HG03378 (cell line): Measurements from ENCODE around the gene CIAO2B.
"Not testable (repeated sequence)": the region's sequence is repeated elsewhere in the genome, so short reads cannot be mapped to it uniquely, and the experiment has no call there.

Experiments used
- ATAC-seq: cut with Tn5 transposase; IDR thresholded peaks from one replicate; pipeline ENCODE4 v1.9.1; 2021; ENCODE audit warnings: mild to moderate bottlenecking, moderate library complexity; ENCODE audit not compliant: unreplicated experiment

The CIAO2B gene

DNA sequence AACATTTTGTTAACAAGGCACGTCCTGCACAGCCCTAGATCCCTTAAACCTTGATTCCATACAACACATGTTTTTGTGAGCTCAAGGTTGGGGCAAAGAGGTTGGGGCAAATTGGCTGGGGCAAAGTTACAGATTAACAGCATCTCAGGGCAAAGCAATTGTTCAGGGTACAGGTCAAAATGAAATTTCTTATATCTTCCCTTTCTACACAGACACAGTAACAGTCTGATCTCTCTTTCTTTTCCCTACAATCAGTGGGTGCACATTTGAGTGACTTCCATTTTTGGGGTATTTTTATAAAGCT lies 21.9 kb upstream of the CIAO2B start:
- not testable (repeated sequence) for ATAC-seq

DNA sequence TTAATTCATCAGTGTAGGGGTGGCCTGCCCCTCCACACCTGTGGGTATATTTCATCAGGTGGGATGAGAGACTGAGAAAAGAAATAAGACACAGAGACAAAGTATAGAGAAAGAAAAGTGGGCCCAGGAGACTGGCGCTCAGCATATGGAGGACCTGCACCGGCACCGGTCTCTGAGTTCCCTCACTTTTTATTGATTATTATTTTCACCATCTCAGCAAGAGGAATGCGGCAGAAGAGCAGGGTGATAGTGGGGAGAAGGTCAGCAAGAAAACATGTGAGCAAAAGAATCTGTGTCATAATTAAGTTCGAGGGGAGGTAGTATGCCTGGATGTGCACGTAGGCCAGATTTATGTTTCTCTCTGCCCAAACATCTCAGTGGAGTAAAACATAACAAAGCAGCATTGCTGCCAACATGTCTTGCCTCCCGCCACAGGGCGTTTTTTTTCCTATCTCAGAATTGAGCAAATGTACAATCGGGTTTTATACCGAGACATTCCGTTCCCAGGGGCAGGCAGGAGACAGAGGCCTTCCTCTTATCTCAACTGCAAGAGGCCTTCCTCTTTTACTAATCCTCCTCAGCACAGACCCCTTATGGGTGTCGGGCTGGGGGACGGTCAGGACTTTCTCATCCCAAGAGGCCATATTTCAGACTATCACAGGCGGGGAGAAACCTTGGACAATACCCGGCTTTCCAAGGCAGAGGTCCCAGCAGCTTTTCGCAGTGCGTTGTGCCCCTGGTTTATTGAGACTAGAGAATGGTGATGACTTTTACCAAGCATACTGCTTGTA lies 21.4 kb upstream of the CIAO2B start:
- ATAC-seq: not testable (repeated sequence)

DNA sequence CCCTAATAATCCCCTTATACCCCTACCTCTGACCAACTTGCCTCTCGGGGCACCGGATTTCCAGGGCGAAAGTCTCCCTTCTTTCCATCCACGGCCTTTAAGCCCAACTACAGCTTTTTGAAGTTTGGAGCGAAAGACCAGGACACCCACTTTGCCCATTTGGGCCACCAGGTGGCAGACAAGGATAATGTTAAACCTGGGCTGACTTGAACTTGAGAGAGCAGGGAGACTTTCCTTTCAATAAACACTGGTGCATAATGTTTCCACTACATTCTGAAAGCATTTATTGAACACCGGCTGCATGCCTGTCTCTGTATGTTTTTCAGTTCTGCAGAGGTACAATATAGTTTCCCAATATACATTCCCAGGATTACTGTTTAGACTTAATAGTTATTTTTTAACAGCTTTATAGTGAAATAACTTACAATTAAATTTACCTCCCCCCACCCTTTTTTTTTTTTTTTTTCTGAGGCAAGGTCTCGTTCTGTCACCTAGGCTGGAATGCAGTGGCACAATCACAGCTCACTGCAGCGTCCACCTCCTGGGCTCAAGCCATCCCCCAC lies 20.0 kb upstream of the CIAO2B start:
- ATAC-seq: peak; percentile 58

DNA sequence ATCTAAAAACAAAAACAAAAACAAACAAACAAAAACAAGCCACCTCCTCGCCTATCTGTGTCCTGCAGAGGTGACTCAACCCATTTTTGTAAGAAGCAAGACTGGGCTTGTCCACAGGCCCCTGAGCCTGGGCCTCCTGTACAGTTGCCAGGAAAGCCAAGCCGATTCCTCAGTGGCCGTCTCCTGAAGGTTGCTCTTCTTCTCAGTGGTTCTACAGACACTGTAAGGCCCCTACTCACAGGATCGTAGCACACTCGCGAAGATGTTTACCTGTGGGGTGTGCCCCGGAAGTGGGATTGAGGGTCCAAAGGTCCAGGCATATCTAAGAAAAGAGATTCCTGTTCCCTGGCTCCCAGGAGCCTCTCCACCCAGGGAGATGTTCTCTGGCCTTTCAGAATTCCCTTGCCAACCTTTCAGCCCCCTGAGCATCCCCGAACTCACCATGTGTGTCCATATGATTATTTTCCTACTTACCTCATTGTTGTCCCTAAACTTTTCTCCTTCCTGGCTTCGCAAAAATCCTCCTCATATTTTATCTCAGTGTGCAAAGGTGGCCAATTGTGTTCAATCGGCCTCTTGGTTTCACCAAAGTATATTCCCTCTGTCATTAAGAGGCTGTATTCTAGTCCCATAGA lies 19.4 kb upstream of the CIAO2B start:
- no peak for ATAC-seq

DNA sequence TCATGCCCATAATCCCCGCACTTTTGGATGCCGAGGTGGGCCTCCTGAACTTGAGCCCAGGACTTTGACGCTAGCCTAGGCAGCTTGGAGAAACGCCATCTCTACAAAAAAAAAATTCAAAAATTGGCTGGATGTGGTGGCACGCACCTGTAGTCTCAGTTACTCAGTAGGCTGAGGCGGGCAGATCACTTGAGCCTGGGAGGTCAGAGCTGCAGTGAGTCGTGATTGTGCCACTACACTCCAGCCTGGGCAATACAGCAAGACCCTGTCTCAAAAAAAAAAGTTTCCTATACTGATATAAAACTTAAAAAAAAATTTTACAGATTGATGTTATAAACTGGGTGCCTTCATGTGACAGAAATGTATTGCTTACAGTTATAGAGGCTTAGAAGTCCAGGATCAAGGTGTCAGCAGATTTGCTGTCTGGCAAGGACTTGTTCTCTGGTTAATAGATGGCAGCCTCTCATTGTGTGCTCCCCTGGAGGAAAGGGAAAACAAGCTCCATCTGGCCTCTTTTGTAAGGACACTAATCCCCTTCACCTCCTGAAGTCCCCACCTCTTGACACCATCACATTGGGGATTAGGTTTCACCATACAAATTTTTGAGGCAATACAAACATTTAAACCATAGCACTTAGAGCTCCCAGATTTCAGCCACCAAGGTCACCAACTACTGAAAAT lies 18.4 kb upstream of the CIAO2B start:
- ATAC-seq: no peak

DNA sequence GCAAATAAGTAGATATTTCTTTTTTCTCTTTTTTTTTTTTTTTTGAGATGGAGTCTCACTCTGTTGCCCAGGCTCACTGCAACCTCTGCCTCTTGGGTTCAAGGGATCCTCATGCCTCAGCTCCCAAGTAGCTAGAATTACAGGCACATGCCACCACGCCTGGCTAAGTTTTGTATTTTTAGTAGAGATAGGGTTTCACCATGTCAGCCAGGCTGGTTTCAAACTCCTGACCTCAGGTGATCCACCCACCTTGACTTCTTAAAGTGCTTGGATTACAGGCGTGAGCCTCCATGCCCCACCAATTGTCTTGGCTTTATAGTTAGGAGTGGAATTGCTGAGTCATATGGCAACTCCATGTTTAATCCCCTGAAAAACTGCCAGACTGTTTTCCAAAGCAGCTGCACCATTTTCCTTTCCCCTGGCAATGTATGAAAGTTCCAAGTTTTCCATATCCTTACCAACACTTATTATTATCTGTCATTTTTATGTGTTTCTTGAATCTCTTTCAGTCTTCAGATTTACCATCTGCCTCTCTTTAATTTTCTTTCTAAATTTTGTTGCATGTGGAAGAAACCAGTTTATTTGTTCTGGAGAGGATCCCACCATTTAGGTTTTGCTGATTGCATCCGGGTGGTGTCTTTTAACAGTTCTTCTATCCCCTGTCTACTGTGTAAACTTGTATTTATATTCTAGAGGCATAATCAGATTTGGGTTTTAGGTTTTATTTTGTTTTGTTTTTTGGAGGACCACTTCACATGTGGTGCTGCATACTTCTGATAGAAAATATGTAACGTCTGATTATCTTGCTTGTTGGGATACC lies 17.0 kb upstream of the CIAO2B start:
- no peak for ATAC-seq

DNA sequence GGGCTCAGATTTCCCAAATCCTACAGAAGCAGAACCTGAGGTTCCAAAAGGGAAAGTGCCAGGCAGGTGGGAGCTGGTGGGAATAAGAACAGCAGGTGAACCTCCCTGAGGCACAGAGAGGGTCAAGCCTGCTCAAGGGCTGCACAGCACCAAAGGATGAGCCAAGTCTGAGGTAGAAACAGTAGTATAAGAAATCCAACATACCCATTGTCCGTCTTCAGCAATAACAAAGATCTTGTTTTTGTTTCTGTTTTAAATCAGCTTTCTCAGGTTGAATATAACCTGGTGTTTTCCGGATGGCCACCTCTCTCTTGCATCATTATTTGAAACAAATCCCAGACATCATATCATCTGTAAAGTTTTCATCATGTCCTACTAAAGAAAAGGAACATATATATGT lies 16.2 kb upstream of the CIAO2B start:
- ATAC-seq: no peak

DNA sequence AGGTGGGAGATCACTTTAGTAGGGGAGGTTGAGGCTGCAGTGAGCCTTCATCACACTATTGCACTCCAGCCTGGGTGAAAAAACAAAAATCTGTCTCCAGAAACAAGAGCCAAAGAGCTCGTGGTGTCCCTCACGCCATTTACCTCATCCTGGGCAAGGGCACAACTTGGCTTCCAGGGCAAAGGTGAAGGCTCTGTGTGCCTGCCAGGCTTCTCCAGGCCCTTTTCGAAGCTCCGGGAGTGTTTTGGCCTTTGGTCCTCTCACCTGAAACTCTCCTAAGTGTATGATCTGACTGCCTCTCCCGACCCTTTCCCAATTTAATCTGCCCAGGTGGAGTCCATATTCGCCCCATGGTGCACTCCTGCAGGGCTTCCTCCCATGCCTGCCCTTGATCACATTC lies 15.3 kb upstream of the CIAO2B start:
- no peak for ATAC-seq

DNA sequence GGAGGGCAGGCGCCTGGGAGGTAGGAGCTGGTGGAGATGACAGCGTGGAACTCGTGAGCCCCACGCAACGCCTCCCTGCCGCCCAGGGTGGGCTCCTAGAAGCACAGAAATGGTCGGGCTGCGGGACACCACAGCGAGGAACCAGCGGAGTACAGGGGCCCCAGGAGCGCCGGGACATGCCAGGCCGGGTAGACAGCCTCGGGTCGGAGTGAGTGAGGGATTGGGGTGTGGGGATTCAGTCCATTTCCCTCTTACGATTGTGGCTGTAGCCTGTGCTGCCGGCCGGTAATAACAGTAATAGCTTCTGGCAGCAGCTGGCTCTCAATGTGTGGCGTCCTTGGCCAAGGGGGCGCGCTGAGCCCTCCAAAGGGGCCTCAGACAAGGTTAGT lies 14.6 kb upstream of the CIAO2B start:
- no peak for ATAC-seq

DNA sequence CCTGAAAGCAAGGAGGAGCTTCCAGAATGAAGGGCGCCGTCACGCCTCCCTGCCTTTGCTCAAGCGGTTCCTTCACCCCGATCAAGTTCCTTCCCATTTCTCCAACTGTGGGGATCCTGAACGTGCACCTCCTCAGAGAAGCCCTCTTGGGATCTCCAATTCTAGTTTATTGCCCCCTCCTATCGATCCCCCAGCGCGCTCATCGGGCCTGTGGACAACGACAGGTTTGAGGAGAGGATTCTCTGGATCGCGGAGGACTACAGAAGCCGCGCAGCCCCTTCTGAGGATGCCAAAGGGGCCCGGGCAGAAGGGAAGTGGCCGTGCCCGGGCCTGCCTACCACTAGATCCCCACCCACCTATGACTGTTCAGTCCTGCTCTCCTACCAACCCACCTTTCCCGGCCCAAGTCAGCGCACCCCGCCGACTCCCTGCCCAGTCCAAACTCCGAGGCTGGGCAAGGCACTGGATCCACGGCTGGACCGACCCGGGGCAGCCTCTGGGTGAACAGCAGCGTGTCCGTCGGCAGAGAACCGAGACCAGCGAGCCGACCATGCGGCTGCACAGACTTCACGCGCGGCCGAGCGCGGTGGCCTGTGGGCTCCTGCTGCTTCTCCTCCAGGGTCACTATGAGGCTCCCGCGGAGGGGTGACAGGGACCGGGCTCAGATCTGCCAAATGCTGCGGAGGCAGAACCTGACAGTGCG lies 14.1 kb upstream of the CIAO2B start:
- no peak for ATAC-seq

DNA sequence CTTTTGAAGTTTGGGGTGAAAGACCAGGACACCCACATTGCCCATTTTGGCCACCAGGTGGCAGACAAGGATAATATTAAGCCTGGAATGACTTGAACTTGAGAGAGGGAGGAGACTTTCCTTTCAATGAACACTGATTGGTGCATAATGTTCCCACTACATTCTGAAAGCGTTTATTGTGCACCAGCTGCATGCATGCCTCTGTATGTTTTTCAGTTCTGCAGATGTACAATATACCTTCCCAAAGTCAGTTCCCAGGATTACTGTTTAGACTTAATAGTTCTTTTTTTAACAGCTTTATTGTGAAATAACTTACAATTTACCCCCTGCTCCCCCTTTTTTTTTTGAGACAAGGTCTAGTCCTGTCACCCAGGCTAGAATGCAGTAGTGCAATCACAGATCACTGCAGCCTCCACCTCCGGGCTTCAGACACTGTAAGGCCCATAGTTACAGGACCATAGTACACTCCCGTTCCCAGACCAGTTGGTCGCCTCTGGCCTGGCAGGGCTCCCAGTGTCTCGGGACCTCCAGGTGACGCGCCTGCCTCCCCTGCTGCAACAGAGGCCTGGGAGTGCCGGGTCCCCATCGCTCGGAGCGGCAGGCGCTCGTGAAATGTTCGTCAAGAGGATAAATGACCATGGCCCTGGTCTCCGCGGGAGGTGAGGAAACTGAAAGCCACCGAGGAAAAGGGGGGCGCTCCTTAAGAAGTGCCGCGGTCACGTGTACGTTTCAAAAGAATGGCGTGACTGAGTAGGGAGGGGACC lies 13.3 kb upstream of the CIAO2B start:
- ATAC-seq: peak; percentile 73

DNA sequence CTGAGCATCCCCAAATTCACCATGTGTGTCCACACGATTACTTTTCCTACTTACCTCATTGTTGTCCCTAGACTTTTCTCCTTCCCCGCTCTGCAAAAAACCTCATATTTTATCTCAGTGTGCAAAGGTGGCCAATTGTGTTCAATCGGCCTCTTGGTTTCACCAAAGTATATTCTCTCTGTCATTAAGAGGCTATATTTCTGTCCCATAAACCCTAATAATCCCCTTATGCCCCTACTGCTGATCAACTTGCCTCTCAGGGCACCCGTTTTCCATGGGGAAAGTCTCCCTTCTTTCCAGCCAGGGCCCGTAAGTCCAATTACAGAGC lies 12.7 kb upstream of the CIAO2B start:
- ATAC-seq: no peak

DNA sequence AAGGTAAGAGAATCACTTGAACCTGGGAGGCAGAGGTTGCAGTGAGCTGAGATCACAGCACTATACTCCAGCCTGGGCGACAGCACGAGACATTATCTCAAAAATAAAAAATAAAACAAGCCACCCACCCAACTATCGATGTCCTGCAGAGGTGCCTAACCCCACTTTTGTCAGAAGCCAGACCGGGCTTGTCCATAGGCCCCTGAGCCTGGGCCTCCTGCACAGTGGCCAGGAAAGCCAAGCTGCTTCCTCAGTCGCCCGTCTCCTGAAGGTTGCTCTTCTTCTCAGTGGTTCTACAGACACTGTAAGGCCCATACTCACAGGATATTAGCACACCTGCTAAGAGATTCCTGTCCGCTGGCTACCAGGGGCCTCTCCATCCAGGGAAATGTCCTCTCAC lies 12.3 kb upstream of the CIAO2B start:
- no peak for ATAC-seq

DNA sequence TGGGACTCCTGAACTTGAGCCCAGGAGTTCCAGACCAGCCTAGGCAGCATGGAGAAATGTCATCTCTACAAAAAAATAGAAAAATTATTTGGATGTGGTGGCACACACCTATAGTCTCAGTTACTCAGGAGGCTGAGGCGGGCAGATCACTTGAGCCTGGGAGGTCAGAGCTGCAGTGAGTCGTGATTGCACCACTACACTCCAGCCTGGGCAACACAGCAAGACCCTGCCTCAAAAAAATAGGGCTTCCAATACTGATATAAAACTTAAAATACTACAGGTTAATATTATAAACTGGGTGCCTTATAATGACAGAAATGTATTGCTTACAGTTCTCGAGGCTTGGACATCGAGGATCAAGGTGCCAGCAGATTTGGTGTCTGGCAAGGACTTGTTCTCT lies 11.7 kb upstream of the CIAO2B start:
- ATAC-seq: no peak

DNA sequence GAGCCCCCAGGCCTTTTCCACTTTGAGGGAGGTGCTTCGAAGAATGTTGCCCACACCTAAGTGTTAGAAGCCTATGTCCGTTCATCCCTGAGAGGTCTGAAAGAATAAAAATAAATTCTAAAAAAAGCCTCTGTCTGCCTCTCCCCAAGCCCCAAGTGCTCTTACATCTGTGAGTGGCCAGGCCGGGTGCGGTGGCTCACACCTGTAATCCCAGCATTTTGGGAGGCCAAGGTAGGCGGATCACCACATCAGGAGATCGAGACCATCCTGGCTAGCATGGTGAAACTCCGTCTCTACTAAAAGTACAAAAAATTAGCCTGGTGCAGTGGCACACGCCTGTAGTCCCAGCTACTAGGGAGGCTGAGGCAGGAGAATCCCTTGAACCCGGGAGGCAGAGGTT lies 10.8 kb upstream of the CIAO2B start:
- ATAC-seq: not testable (repeated sequence)

DNA sequence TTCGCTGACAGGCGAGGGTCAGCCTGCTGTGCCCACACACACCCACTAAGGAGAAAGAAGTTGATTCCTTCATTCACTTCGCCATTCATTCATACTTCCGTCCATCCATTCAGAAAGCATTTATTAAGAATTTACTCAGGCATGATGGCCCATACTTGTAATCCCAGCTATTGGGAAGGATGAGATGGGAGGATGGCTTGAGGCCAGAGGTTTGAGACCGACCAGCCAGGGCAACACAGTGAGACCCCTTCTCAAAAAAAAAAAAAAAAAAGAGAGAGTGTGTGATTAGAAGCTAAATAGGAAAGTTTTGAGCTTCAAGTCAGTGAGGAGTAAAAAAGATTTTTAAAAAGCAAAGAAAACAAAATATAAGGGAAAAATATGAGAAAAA lies 9.8 kb upstream of the CIAO2B start:
- ATAC-seq: no peak

DNA sequence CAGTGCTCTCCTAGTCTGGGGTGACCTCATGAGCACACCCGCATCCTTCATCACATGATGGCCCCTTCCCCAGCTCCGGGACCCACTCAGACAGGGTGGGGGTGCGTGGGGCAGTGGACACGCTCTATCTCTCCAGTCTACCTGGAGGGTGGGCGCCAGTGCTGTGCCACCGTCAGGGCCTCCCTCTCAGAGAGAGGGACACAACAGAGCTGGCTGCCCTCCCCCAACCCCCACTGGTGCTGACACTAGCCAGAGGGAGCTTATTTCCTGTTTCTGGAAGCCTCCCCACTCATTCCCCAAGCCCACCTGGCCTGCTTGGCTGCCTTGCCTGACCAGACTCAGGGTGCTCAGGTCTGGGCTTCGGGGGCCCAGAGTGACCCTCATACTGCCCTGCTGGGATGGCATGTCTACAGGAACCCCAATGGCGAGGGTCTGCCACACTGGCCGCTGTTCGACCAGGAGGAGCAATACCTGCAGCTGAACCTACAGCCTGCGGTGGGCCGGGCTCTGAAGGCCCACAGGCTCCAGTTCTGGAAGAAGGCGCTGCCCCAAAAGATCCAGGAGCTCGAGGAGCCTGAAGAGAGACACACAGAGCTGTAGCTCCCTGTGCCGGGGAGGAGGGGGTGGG lies 9.3 kb upstream of the CIAO2B start:
- no peak for ATAC-seq

DNA sequence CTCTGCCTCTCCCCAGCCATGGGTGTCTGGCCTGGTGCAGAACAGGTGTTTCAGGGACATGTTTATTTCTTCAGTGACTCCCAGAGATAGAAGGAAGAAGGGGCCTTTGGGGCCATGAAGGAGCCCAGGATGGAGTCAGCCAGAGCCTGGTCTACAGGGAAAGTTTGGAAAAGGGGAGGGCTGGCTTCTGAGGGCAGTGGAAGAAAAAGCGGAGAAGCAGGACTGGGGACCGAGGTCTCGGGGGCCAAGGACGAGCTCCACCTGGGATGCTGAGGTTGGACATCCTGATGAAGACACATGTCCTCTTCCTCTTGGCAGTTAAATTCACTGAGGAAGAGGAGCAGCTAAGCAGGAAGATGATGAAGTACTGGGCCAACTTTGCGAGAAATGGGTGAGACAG lies 8.8 kb upstream of the CIAO2B start:
- ATAC-seq: no peak

DNA sequence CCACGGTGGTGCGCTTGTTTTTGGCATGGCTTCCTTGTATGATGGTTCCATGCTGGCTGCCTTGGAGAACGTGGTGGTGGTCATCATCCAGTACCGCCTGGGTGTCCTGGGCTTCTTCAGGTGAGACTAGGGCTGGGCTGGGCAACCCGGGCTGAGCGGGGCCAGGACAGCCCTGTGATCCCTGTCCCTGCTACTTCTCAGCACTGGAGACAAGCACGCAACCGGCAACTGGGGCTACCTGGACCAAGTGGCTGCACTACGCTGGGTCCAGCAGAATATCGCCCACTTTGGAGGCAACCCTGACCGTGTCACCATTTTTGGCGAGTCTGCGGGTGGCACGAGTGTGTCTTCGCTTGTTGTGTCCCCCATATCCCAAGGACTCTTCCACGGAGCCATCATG lies 6.0 kb upstream of the CIAO2B start:
- ATAC-seq: no peak

DNA sequence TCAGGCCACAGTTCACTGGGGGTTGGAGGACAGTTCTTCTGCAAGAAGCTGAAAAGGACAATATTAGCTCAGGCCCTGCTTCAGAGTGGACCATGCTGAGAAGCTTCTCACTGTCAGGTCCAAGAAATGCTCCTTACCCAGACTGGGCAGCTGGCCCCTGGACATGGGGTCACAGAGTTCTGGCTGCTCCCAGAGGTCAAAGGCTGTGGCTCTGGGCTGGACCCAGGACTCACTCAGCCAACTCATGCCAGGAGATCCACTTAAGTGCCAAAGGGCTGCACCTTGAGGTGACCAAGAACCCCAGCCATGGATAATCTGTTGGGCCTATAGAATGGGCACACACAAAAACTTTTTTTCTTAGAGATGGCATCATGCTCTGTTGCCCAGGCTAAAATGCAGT lies 5.2 kb upstream of the CIAO2B start:
- no peak for ATAC-seq
